Thyroid gland (tissue), 4 donors: ENCODE results near the gene YPEL1. TPM values are rescaled to one million over a fixed set of nuclear protein-coding genes. Genes with fewer than 3 reads are reported as not detected.
A peak's percentile ranks its signal among the peaks of the same experiment; 100 is the strongest.

Source experiments
- DNase-seq, 2 donors: peaks; one replicate each; pipeline ENCODE4 v3.0.0-alpha.2; 2019
- H3K27ac ChIP-seq, 3 donors: fragments of 200-600 bp; sonication (generic); 1 replicate in 2 of 3; 2 replicates in 1 of 3; pipeline ENCODE4 v1.5.1; 2016 to 2019; ENCODE audit warnings: mild to moderate bottlenecking in 1 of 3, moderate library complexity in 1 of 3
- H3K27me3 ChIP-seq: fragments of 200-600 bp; sonication (generic); one replicate; pipeline ENCODE4 v1.5.1; 2019
- H3K36me3 ChIP-seq, 2 donors: fragments of 200-600 bp; sonication (generic); one replicate each; pipeline ENCODE4 v1.5.1; 2016 to 2019
- H3K4me1 ChIP-seq, 2 donors: fragments of 200-600 bp; sonication (generic); one replicate each; pipeline ENCODE4 v1.5.1; 2017 to 2019
- H3K4me3 ChIP-seq, 3 donors: fragments of 200-600 bp; sonication (generic); replicated peaks in 1 of 3; 1 replicate in 2 of 3; 2 replicates in 1 of 3; pipeline ENCODE4 v1.5.1; 2016; ENCODE audit warnings: mild to moderate bottlenecking in 1 of 3
- H3K9me3 ChIP-seq: fragments of 200-600 bp; sonication (generic); one replicate; pipeline ENCODE4 v1.5.1; 2017
- CTCF ChIP-seq, 6 experiments: fragments of 200-600 bp in 3 of 6; fragments of 450-650 bp in 3 of 6; sonication (generic) in 3 of 6; IDR thresholded peaks; one replicate each; pipeline ENCODE4 v1.5.1; 2016 to 2019; ENCODE audit warnings: antibody characterized with exemption in 6 of 6, mild to moderate bottlenecking in 2 of 6, inconsistent platforms in 1 of 6, moderate library complexity in 1 of 6
- POLR2A ChIP-seq, 2 donors: fragments of 450-650 bp; IDR thresholded peaks; one replicate each; pipeline ENCODE4 v1.6.1; 2017; ENCODE audit warnings: antibody characterized with exemption in 2 of 2, mild to moderate bottlenecking in 2 of 2, moderate library complexity in 1 of 2
- WGBS, 2 donors: methylation state at CpG; one replicate each; pipeline ENCODE4 v1.1.5; 2017; 5-methylcytosine and 5-hydroxymethylcytosine counted together
- intact Hi-C: fragments of 100-400 bp; cut with DNase I; formaldehyde crosslinking; loops from one replicate; pipeline ENCODE4 v1.15.1; 2023
- total RNA-seq, 4 donors: library from RNA; depleted of rRNA; stranded (reverse); fragments of >200 nt; gene quantifications; one replicate each; pipeline ENCODE4 v1.2.3, GENCODE V29; 2016

Gene YPEL1
- 1 to 10 TPM; 4.1 to 6.7 (median 5.4) TPM for total RNA-seq

GRCh38 chr22:21735200-21736083 is at the start of gene YPEL1:
YPEL1 (minus strand) TSS chr22:21735794; CDS start chr22:21710744, 25,050 bp downstream.
- intact Hi-C loops, result loop anchor here (5.0 to 10.0 kb wide), 2 partner anchors 129 to 202 kb away; partner anchors contain the start of gene MAPK1
- Histone ChIP-seq H3K4me3 (peak within 1 kb of the TSS; percentile 12 to 59 (median 28)), H3K4me1 (peaks cover 6 to 8% of the 10 kb centered on the region in 2 donors), H3K27me3 (no peaks in the 10 kb centered on the region), H3K27ac (peak within 1 kb of the TSS in 2 of 3 donors; percentile 38 to 52), H3K36me3 (no peaks in the 10 kb centered on the region), H3K9me3 (no peaks in the 10 kb centered on the region)
- TF ChIP-seq CTCF (IDR thresholded peaks at IDR 0.05) (peak in 1 of 6 experiments; percentile 10), POLR2A (IDR thresholded peaks at IDR 0.05) (peak; percentile 58 to 99)
- 0 to 2% methylated on average over 17 to 23 of the region's 102 CpGs for WGBS, 2 donors
- DNase-seq, result peak; percentile 97 to 98

GRCh38 chr22:21780259-21780658 is 44.7 kb upstream of the YPEL1 start:
- DNase-seq, result no peak
- peaks cover 0 to 9% of the 10 kb centered on the region in 2 donors for H3K36me3 ChIP-seq
- WGBS, 2 donors, result 94 to 98% methylated on average over 2 of the region's 2 CpGs
- no peak overlapping the region for H3K4me3 ChIP-seq
- TF ChIP-seq POLR2A (IDR thresholded peaks at IDR 0.05) (no peak), CTCF (IDR thresholded peaks at IDR 0.05) (no peak)
- H3K27me3 ChIP-seq, result no peaks in the 10 kb centered on the region
- H3K4me1 ChIP-seq, result no peaks in the 10 kb centered on the region
- intact Hi-C loops, result no loop called here
- no peaks in the 10 kb centered on the region for H3K9me3 ChIP-seq
- H3K27ac ChIP-seq, result no peak overlapping the region

- TF ChIP-seq POLR2A (IDR thresholded peaks at IDR 0.05), result no peak
- TF ChIP-seq CTCF (IDR thresholded peaks at IDR 0.05), result no peak
- no peaks in the 10 kb centered on the region for H3K4me1 ChIP-seq
- 94 to 95% methylated on average over 2 of the region's 2 CpGs for WGBS, 2 donors
- intact Hi-C loops, result no loop called here
- no peaks in the 10 kb centered on the region for H3K9me3 ChIP-seq
- H3K27ac ChIP-seq, result no peak overlapping the region
- no peaks in the 10 kb centered on the region for H3K27me3 ChIP-seq
- peaks cover 0 to 9% of the 10 kb centered on the region in 2 donors for H3K36me3 ChIP-seq
- H3K4me3 ChIP-seq, result no peak overlapping the region
- no peak for DNase-seq
These were observed 43.9 kb upstream of the YPEL1 start for GRCh38 chr22:21779444-21779843.

GRCh38 chr22:21778705-21779363 is 43.2 kb upstream of the YPEL1 start:
- Histone ChIP-seq H3K36me3 (peaks cover 0 to 9% of the 10 kb centered on the region in 2 donors), H3K9me3 (no peaks in the 10 kb centered on the region), H3K4me1 (no peaks in the 10 kb centered on the region), H3K27ac (no peak overlapping the region), H3K27me3 (no peaks in the 10 kb centered on the region), H3K4me3 (no peak overlapping the region)
- DNase-seq, result no peak
- intact Hi-C loops, result no loop called here
- WGBS, 2 donors, result 87 to 93% methylated on average over 4 of the region's 4 CpGs
- no peak for TF ChIP-seq CTCF (IDR thresholded peaks at IDR 0.05)
- TF ChIP-seq POLR2A (IDR thresholded peaks at IDR 0.05), result no peak
